Left hindlimb (tissue), 1 donor: ENCODE results near the gene ACTL7B.
"Not testable (repeated sequence)": the region's sequence is repeated elsewhere in the genome, so short reads cannot be mapped to it uniquely, and the experiment has no call there.

Experiments used
- DNase-seq: peaks from one replicate; pipeline ENCODE4 v3.0.0-alpha.2; 2018

ACTL7B gene

GRCh38 chr9:108842610-108843295, 13.0 kb downstream of the ACTL7B start:
- no peak for DNase-seq

DNA sequence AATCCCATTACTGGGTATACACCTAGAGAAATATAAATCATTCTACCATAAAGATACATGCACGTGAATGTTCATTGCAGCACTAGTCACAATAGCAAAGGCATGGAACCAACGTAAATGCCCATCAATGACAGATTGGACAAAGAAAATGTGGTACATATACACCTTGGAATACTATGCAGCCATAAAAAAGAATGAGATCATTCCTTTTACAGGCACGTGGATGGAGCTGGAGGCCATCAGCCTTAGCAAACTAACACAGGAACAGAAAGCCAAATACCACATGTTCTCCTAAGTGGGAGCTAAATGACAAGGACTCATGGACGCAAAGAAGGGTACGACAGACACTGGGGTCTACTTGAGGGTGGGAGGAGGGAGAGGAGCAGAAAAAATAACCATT, 16.2 kb downstream of the ACTL7B start:
- DNase-seq, result not testable (repeated sequence)

- no peak for DNase-seq
Observed at GRCh38 chr9:108838017-108838416, 17.8 kb downstream of the ACTL7B start.

DNA sequence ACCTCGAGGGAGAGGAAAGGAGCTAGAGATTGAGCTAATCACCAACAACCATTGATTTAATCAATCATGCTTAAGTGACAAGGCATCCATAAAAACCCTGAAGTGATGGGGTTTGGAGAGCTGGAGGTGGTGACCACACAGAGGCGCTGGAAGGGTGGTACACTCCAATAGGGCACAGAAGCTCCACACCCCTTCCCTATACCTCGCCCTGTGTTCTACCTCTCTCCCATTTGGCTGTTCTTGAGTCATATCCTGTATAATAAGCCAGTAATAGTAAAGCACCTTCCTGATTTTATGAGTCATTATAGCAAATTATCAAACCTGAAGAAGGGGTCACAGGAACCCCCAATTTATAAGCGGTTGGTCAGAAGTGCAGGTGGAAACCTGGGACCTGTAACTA, 18.3 kb downstream of the ACTL7B start:
- no peak for DNase-seq

DNA sequence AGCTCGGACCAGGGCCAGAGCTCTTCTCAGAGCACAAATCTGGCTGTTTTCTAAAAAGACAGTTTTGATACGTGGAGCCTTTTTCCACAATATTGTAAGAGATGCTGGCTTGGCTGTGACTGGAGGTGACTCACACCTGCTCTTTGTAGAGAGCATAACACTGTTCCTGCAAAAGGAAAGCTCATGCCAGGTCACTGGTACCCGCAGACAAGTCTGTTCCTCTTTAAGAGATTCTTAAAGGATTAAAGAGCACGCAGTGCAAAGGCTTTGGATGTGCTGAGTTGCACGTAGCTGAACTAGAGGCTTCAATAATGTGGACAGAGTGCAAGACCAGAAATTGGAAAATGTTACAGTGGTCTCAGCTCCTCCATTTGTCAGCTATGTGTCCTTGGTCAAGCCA, 19.0 kb downstream of the ACTL7B start:
- DNase-seq, result no peak

DNA sequence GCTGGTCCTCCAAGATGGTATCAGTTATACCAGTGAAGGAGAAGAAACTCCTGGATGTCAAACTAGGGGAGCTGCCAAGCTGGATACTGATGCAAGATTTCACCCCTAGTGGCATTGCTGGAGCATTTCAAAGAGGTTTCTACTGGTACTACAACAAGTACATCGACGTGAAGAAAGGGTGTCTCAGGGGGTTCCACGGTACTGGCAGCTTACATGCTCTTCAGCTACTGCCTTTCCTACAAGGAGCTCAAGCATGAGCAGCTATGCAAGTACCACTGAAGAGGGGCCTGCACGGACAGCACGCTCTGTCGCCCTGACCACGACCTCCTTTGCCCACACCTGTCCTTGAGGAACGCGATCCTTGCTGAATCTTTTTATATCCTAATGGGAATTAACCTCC, 19.5 kb downstream of the ACTL7B start:
- no peak for DNase-seq

DNA sequence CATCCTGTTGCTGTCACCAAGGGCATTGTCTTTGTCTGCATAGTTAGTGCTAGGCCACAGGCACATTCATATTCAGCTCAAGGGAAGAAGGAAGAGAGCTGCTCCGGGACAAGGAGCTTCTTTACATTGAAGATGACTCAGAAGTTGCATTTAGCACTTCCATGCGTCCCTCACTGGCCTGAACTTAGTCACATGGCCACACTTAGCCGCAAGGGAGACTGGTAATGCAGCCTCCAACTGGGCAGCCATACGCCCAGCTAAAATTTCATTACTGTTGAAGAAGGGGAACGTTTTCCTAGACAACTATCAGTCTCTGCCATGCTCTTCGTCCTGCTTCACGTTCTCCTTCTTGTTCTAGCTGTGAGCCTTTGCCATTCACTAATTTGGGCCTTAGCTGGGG, 20.0 kb downstream of the ACTL7B start:
- no peak for DNase-seq

DNA sequence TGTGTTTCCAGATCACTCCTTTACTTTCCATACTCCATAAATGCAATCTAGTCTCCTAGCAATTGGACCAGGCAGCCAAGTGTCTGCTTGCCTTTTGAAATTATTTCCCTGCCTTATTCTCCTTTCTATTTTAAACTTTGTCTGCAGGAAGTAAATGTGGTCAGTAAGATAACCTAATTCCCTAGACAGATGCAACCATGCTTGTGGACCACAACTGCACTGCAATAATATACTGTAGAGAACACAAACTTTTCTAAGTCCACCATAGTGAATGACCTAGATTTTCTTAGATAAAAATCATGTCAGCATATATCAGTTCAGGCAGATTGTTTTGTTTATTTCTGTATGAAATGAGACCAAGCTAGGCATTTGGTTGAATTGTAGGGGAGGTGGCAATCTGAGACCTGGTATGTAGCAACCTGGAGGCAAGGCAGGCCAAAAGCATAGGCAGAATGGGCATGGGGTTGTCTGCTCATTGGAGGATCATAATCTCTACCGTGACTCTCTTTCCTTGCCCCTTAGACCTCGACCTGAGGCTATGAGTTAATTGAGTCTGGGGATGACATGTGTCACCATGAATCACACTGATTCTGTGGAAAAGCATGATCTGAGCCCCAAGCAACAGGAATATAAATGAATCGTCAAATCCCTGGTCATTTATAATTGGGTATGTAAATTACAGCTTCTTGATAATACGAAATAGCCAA, 20.7 kb downstream of the ACTL7B start:
- no peak for DNase-seq

GRCh38 chr9:108832179-108832500, 23.6 kb downstream of the ACTL7B start:
- DNase-seq, result no peak

DNA sequence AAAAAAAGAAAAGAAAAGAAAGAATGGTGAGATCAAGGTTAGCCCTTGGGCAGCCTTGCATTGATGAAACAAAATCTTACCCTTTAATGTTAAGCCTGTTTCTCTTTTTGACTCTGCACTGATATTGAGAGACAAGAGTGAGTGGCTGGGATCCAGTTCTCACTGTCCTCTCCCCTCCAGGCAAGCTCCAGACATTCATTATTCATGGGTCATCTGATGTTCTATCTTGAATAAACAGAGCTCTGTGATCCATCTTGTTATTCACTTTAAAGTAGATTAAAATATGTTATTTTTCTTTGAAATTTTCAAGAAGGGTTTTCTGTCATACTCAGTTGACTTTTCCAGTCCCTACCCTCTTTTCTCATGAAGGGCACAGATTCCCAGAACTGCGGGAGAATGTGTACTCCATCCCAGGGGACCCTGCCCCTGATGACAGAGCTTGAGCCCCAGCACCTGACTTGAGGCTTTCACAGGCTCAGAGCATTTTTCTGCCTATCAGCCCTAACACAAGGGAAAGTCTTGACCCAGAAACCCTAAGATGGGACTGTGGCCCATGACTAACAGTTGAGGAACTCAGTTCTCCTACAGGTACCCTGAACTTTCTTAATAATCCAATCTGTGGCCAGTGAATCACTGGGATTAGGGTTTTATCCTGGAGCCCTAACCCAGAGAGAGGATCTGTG, 24.1 kb downstream of the ACTL7B start:
- no peak for DNase-seq

DNA sequence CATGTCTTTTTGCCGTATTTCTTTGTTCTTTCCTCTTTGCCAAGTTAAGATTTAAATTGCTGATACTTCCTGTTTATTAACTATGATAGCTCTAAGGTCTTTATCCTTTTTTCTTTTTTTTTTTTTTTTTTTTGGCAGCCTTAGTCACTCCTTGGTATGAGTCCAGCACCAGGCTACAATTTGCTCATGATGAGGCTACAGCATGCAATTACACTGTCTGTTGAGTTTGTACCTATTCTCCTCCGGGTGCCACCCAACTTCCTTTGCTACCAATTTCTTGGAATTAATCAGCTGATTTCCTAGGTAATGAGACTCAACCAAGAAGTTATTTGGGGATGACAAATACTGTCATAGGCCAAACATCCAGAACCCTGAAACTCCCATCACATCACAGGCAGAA, 25.5 kb downstream of the ACTL7B start:
- no peak for DNase-seq

- no peak for DNase-seq
Observed at GRCh38 chr9:108823829-108824228, 32.0 kb downstream of the ACTL7B start.

- peak; percentile 49 for DNase-seq
Observed at GRCh38 chr9:108816037-108816436, 39.7 kb downstream of the ACTL7B start.

- DNase-seq, result no peak
Observed at GRCh38 chr9:108815156-108815555, 40.6 kb downstream of the ACTL7B start.

GRCh38 chr9:108813951-108814601, 41.7 kb downstream of the ACTL7B start:
- DNase-seq, result no peak

- DNase-seq, result peak; percentile 40
Observed at GRCh38 chr9:108812396-108813025, 43.3 kb downstream of the ACTL7B start.

DNA sequence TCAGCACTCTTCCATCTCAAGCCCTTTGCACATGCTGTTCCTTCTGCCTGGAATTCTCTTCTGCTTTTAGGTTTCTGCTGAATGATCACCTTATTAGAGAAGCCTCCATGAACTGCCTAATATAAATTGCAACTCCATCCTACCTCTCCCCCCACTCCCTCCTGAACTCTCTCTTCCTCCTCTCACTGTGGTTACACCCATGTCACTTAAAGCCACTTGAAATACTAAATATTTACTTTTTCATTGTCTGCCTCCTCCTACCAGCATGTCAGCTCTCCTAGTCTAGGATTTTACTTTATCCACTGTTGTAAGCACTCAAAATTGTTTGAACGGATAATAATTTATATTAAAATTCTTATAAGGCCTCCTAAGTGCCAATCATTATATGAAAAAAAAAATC, 43.8 kb downstream of the ACTL7B start:
- DNase-seq, result no peak

GRCh38 chr9:108809269-108809668, 46.5 kb downstream of the ACTL7B start:
- DNase-seq, result no peak
